Right cardiac atrium (tissue), 5 donors: Measurements from ENCODE around the gene DGKG. TPM values are rescaled to one million over a fixed set of nuclear protein-coding genes. Genes with fewer than 3 reads are reported as not detected.

ENCODE experiments used
- ATAC-seq, 2 donors: fragments of 200-7000 bp; cut with Tn5 transposase; one replicate each; pipeline versions ENCODE4 v1.8.0 to v1.9.1; 2020; ENCODE audit warnings: moderate library complexity in 2 of 2, mild to moderate bottlenecking in 1 of 2
- DNase-seq, 3 donors: peaks; one replicate each; pipeline ENCODE4 v3.0.0-alpha.2; 2020
- H3K27ac ChIP-seq: one replicate; pipeline ENCODE4 v1.5.1; 2013; ENCODE audit warnings: mild to moderate bottlenecking, low read length, control low read depth, moderate library complexity
- H3K27me3 ChIP-seq: one replicate; pipeline ENCODE4 v1.6.1; 2013; ENCODE audit not compliant: control insufficient read depth, insufficient read depth
- H3K4me1 ChIP-seq: one replicate; pipeline ENCODE4 v1.6.1; 2013; ENCODE audit warnings: low read length; ENCODE audit not compliant: control insufficient read depth, insufficient read depth
- H3K4me3 ChIP-seq: one replicate; pipeline ENCODE4 v1.5.1; 2013; ENCODE audit warnings: low read length, control low read depth
- H3K9me3 ChIP-seq: one replicate; pipeline ENCODE4 v1.6.1; 2013; ENCODE audit warnings: low read length; ENCODE audit not compliant: control insufficient read depth
- WGBS: extraction: QIAGEN DNeasy Blood & Tissue Kit; methylation state at CpG from one replicate; pipeline ENCODE4 v1.1.7; 2013; 5-methylcytosine and 5-hydroxymethylcytosine counted together
- intact Hi-C, 4 donors: fragments of 100-400 bp; cut with DNase I; formaldehyde crosslinking; loops; one replicate each; pipeline versions ENCODE4 v1.11.0 to v1.14.0; 2022 to 2023
- polyA plus RNA-seq: library from polyadenylated mRNA; stranded (reverse); fragments of 200-250 nt; gene quantifications from one replicate; pipeline ENCODE4 v1.2.3, GENCODE V29; 2013
- total RNA-seq, 4 donors: library from RNA; stranded (reverse); fragmentation: NEBNext Ultra II Directional; extraction: Animal tissue kit (Norgen Biotek cat#: 25700); gene quantifications; one replicate each; pipeline ENCODE4 v1.2.1, GENCODE V29; 2021
- donor health status: healthy with polysubstance abuse.
- donor health status: DM: no; HTN: yes; CAD: no.
- donor health status: DM: no; HTN: no; CAD: no.
- donor health status: DM: no; HTN: yes; CAD: no; lungs with severe emphysema.
- donor health status: DM: yes; HTN: yes; CAD: no.

Gene DGKG
- total and polyA plus RNA-seq, 5 donors: 4.5 to 23.6 (median 16.2) TPM

GRCh38 chr3:186102687-186103086 is 259.3 kb downstream of the DGKG start:
- Histone ChIP-seq H3K9me3 (no peaks in the 10 kb centered on the region), H3K4me3 (no peak overlapping the region), H3K27ac (no peak overlapping the region), H3K27me3 (no peaks in the 10 kb centered on the region), H3K4me1 (peaks cover 2% of the 10 kb centered on the region)
- ATAC-seq: no peak
- intact Hi-C loops: loop anchor here in 1 of 4 donors (10.0 kb wide), 1 partner anchor 122 kb away; no protein-coding TSS in a partner anchor
- WGBS: 77% methylated on average over 4 of the region's 4 CpGs
- no peak for DNase-seq

- Histone ChIP-seq H3K9me3 (no peaks in the 10 kb centered on the region), H3K4me1 (peaks cover 10% of the 10 kb centered on the region), H3K27ac (no peak overlapping the region), H3K4me3 (no peak overlapping the region), H3K27me3 (no peaks in the 10 kb centered on the region)
- 64% methylated on average over 3 of the region's 3 CpGs for WGBS
- ATAC-seq (no peak), DNase-seq (no peak)
- intact Hi-C loops: loop anchor here in 1 of 4 donors (10.0 kb wide), 1 partner anchor 124 kb away; no protein-coding TSS in a partner anchor
Measured at GRCh38 chr3:186100398-186100797, 261.6 kb downstream of the DGKG start.

- no peak for ATAC-seq
- no peaks in the 10 kb centered on the region for H3K9me3 ChIP-seq
- peak; percentile 69 to 85 (median 72) for DNase-seq
- intact Hi-C loops: no loop called here
- H3K4me1 ChIP-seq: peaks cover 10% of the 10 kb centered on the region
- H3K4me3 ChIP-seq: no peak overlapping the region
- no peaks in the 10 kb centered on the region for H3K27me3 ChIP-seq
- H3K27ac ChIP-seq: no peak overlapping the region
- 43% methylated on average over 5 of the region's 5 CpGs for WGBS
Measured at GRCh38 chr3:186099178-186099577, 262.9 kb downstream of the DGKG start.

GRCh38 chr3:186098740-186099139 is 263.3 kb downstream of the DGKG start:
- intact Hi-C loops: no loop called here

GRCh38 chr3:186097663-186098451 is 264.2 kb downstream of the DGKG start:
- intact Hi-C loops: no loop called here
- WGBS: under 1% methylated on average over 16 of the region's 16 CpGs
- Histone ChIP-seq H3K4me3 (peak overlapping the region; percentile 40), H3K27ac (peak overlapping the region; percentile 9), H3K9me3 (no peaks in the 10 kb centered on the region), H3K27me3 (no peaks in the 10 kb centered on the region), H3K4me1 (peaks cover 10% of the 10 kb centered on the region)
- ATAC-seq (peak; percentile 94 to 98), DNase-seq (peak; percentile 74 to 86 (median 80))

More at GRCh38 chr3:186098740-186099139, 263.3 kb downstream of the DGKG start:
- ATAC-seq (no peak), DNase-seq (no peak)
- H3K4me3 ChIP-seq: no peak overlapping the region
- peaks cover 10% of the 10 kb centered on the region for H3K4me1 ChIP-seq
- no peaks in the 10 kb centered on the region for H3K27me3 ChIP-seq
- 73% methylated on average over 3 of the region's 3 CpGs for WGBS
- no peak overlapping the region for H3K27ac ChIP-seq
- no peaks in the 10 kb centered on the region for H3K9me3 ChIP-seq

- intact Hi-C loops: no loop called here
- WGBS: 33% methylated on average over 4 of the region's 4 CpGs
- peak overlapping the region; percentile 40 for H3K4me3 ChIP-seq
- H3K4me1 ChIP-seq: peaks cover 8% of the 10 kb centered on the region
- no peak overlapping the region for H3K27ac ChIP-seq
- no peaks in the 10 kb centered on the region for H3K9me3 ChIP-seq
- DNase-seq: no peak
- H3K27me3 ChIP-seq: no peaks in the 10 kb centered on the region
- ATAC-seq: no peak
Measured at GRCh38 chr3:186097317-186097662, 264.7 kb downstream of the DGKG start.

Other genes starting within 250 kb of the DGKG start
- 1 to 10 TPM; 1.6 to 2.0 (median 1.8) TPM for gene CRYGS, start 182.1 kb upstream of the DGKG start, total RNA-seq
- gene CRYGS, start 182.1 kb upstream of the DGKG start, polyA plus RNA-seq: 1.3 TPM
- gene TBCCD1, start 205.1 kb upstream of the DGKG start, total RNA-seq: 1 to 10 TPM; 6.4 to 8.4 (median 7.5) TPM
- 4.7 TPM for gene TBCCD1, start 205.1 kb upstream of the DGKG start, polyA plus RNA-seq
- gene DNAJB11, start 208.5 kb upstream of the DGKG start, total RNA-seq: 10 to 100 TPM; 25.6 to 60.5 (median 41.6) TPM
- gene DNAJB11, start 208.5 kb upstream of the DGKG start, polyA plus RNA-seq: 51.6 TPM